ENCODE measurements around the gene DUSP6. TPM values are rescaled to one million over a fixed set of nuclear protein-coding genes. Genes with fewer than 3 reads are reported as not detected.

Gene DUSP6
- total RNA-seq, 5 donors from 2014 or later (not counting 1 experiment from before 2014, with no cell fraction given), result 2.7 to 13.7 (median 3.1) TPM

GRCh38 chr12:89323568-89324218 lies 28.6 kb downstream of the DUSP6 start:
- H3K4me3 ChIP-seq (ENCODE audit: control insufficient read depth in 1 of 2, extremely low read depth in 1 of 2, low read length in 1 of 2), result no peak overlapping the region
- H3K4me1 ChIP-seq (ENCODE audit: control insufficient read depth in 1 of 2, extremely low read depth in 1 of 2, insufficient read depth in 2 of 2, low read length in 2 of 2), result peaks cover 0 to 2% of the 10 kb centered on the region in 2 experiments
- H3K36me3 ChIP-seq (ENCODE audit: control insufficient read depth in 2 of 2, extremely low read depth in 1 of 2, insufficient read depth in 1 of 2, low read length in 1 of 2), result no peaks in the 10 kb centered on the region
- DNase-seq (no peak), ATAC-seq (replicated peaks in 1 of 4) (no peak)
- ChIA-PET POLR2A (interaction anchor here in 1 of 2 donors (0.7 kb wide), 1 partner anchor 180 kb away, joined by 3 read pairs; no protein-coding TSS in a partner anchor), CTCF (interaction anchor here in 1 of 2 donors (0.6 kb wide), 1 partner anchor 425 kb away, joined by 3 read pairs; no protein-coding TSS in a partner anchor)
- Mint-ChIP-seq H3K36me3 (no peaks in the 10 kb centered on the region), H3K4me1 (peaks cover 0 to 2% (median 0%) of the 10 kb centered on the region in 3 donors), H3K27ac (no peak overlapping the region), H3K27me3 (no peaks in the 10 kb centered on the region), H3K9me3 (no peaks in the 10 kb centered on the region), H3K4me3 (no peak overlapping the region)
- H3K27ac ChIP-seq (ENCODE audit: low read length), result no peak overlapping the region
- no peaks in the 10 kb centered on the region for H3K9me3 ChIP-seq
- WGBS (ENCODE audit: insufficient coverage), result 100% methylated on average over 2 of the region's 3 CpGs
- no peaks in the 10 kb centered on the region for H3K27me3 ChIP-seq (replicated peaks in 1 of 2; ENCODE audit: control insufficient read depth in 2 of 2, extremely low read depth in 1 of 2, insufficient read depth in 2 of 2, low read length in 1 of 2)

- H3K27ac ChIP-seq (ENCODE audit: low read length), result no peak overlapping the region
- H3K9me3 Mint-ChIP-seq, result no peaks in the 10 kb centered on the region
- H3K4me3 Mint-ChIP-seq, result no peak overlapping the region
- H3K27me3 Mint-ChIP-seq, result no peaks in the 10 kb centered on the region
- no peak overlapping the region for H3K27ac Mint-ChIP-seq
- ATAC-seq (replicated peaks in 1 of 4) (no peak), DNase-seq (no peak)
- H3K4me1 Mint-ChIP-seq, result peaks cover 0 to 10% (median 0%) of the 10 kb centered on the region in 3 donors
- WGBS (ENCODE audit: insufficient coverage), result no CpG with 5 or more reads among the region's 1 CpG
- H3K36me3 Mint-ChIP-seq, result no peaks in the 10 kb centered on the region
- no peaks in the 10 kb centered on the region for H3K27me3 ChIP-seq (replicated peaks in 1 of 2; ENCODE audit: control insufficient read depth in 2 of 2, extremely low read depth in 1 of 2, insufficient read depth in 2 of 2, low read length in 1 of 2)
- H3K9me3 ChIP-seq, result no peaks in the 10 kb centered on the region
- ChIA-PET CTCF (no interaction called here), POLR2A (no interaction called here)
- H3K4me3 ChIP-seq (ENCODE audit: control insufficient read depth in 1 of 2, extremely low read depth in 1 of 2, low read length in 1 of 2), result no peak overlapping the region
- no peaks in the 10 kb centered on the region for H3K36me3 ChIP-seq (ENCODE audit: control insufficient read depth in 2 of 2, extremely low read depth in 1 of 2, insufficient read depth in 1 of 2, low read length in 1 of 2)
- H3K4me1 ChIP-seq (ENCODE audit: control insufficient read depth in 1 of 2, extremely low read depth in 1 of 2, insufficient read depth in 2 of 2, low read length in 2 of 2), result no peaks in the 10 kb centered on the region
Measured at GRCh38 chr12:89320735-89321134, 31.6 kb downstream of the DUSP6 start.

GRCh38 chr12:89319606-89320005 lies 32.7 kb downstream of the DUSP6 start:
- no peaks in the 10 kb centered on the region for H3K9me3 Mint-ChIP-seq
- H3K36me3 Mint-ChIP-seq, result no peaks in the 10 kb centered on the region
- H3K27me3 Mint-ChIP-seq, result no peaks in the 10 kb centered on the region
- no peak overlapping the region for H3K4me3 Mint-ChIP-seq
- Histone ChIP-seq H3K4me1 (ENCODE audit: control insufficient read depth in 1 of 2, extremely low read depth in 1 of 2, insufficient read depth in 2 of 2, low read length in 2 of 2) (no peaks in the 10 kb centered on the region), H3K36me3 (ENCODE audit: control insufficient read depth in 2 of 2, extremely low read depth in 1 of 2, insufficient read depth in 1 of 2, low read length in 1 of 2) (no peaks in the 10 kb centered on the region), H3K27me3 (replicated peaks in 1 of 2; ENCODE audit: control insufficient read depth in 2 of 2, extremely low read depth in 1 of 2, insufficient read depth in 2 of 2, low read length in 1 of 2) (no peaks in the 10 kb centered on the region), H3K27ac (ENCODE audit: low read length) (no peak overlapping the region), H3K9me3 (no peaks in the 10 kb centered on the region), H3K4me3 (ENCODE audit: control insufficient read depth in 1 of 2, extremely low read depth in 1 of 2, low read length in 1 of 2) (no peak overlapping the region)
- no peak for DNase-seq
- peaks cover 0 to 10% (median 0%) of the 10 kb centered on the region in 3 donors for H3K4me1 Mint-ChIP-seq
- POLR2A ChIA-PET, result no interaction called here
- no CpG with 5 or more reads among the region's 2 CpGs for WGBS (ENCODE audit: insufficient coverage)
- CTCF ChIA-PET, result no interaction called here
- H3K27ac Mint-ChIP-seq, result no peak overlapping the region
- ATAC-seq (replicated peaks in 1 of 4), result no peak

- CTCF ChIA-PET, result no interaction called here
- POLR2A ChIA-PET, result no interaction called here
- H3K9me3 ChIP-seq, result no peaks in the 10 kb centered on the region
Measured at GRCh38 chr12:89319122-89319521, 33.2 kb downstream of the DUSP6 start.

GRCh38 chr12:89316705-89317139 lies 35.6 kb downstream of the DUSP6 start:
- Histone ChIP-seq H3K4me1 (ENCODE audit: control insufficient read depth in 1 of 2, extremely low read depth in 1 of 2, insufficient read depth in 2 of 2, low read length in 2 of 2) (no peaks in the 10 kb centered on the region), H3K27me3 (replicated peaks in 1 of 2; ENCODE audit: control insufficient read depth in 2 of 2, extremely low read depth in 1 of 2, insufficient read depth in 2 of 2, low read length in 1 of 2) (no peaks in the 10 kb centered on the region), H3K27ac (ENCODE audit: low read length) (no peak overlapping the region), H3K36me3 (ENCODE audit: control insufficient read depth in 2 of 2, extremely low read depth in 1 of 2, insufficient read depth in 1 of 2, low read length in 1 of 2) (no peaks in the 10 kb centered on the region), H3K4me3 (ENCODE audit: control insufficient read depth in 1 of 2, extremely low read depth in 1 of 2, low read length in 1 of 2) (no peak overlapping the region), H3K9me3 (no peaks in the 10 kb centered on the region)
- Mint-ChIP-seq H3K4me1 (peaks cover 0 to 10% (median 0%) of the 10 kb centered on the region in 3 donors), H3K36me3 (no peaks in the 10 kb centered on the region), H3K9me3 (no peaks in the 10 kb centered on the region), H3K27ac (no peak overlapping the region), H3K4me3 (no peak overlapping the region), H3K27me3 (no peaks in the 10 kb centered on the region)
- CTCF ChIA-PET, result no interaction called here
- DNase-seq (no peak), ATAC-seq (replicated peaks in 1 of 4) (no peak)
- WGBS (ENCODE audit: insufficient coverage), result 84% methylated on average over 2 of the region's 4 CpGs
- POLR2A ChIA-PET, result no interaction called here

More at GRCh38 chr12:89319122-89319521, 33.2 kb downstream of the DUSP6 start:
- Histone ChIP-seq H3K27ac (ENCODE audit: low read length) (no peak overlapping the region), H3K4me3 (ENCODE audit: control insufficient read depth in 1 of 2, extremely low read depth in 1 of 2, low read length in 1 of 2) (no peak overlapping the region), H3K4me1 (ENCODE audit: control insufficient read depth in 1 of 2, extremely low read depth in 1 of 2, insufficient read depth in 2 of 2, low read length in 2 of 2) (no peaks in the 10 kb centered on the region), H3K27me3 (replicated peaks in 1 of 2; ENCODE audit: control insufficient read depth in 2 of 2, extremely low read depth in 1 of 2, insufficient read depth in 2 of 2, low read length in 1 of 2) (no peaks in the 10 kb centered on the region), H3K36me3 (ENCODE audit: control insufficient read depth in 2 of 2, extremely low read depth in 1 of 2, insufficient read depth in 1 of 2, low read length in 1 of 2) (no peaks in the 10 kb centered on the region)
- Mint-ChIP-seq H3K9me3 (no peaks in the 10 kb centered on the region), H3K36me3 (no peaks in the 10 kb centered on the region), H3K27me3 (no peaks in the 10 kb centered on the region), H3K4me1 (peaks cover 0 to 10% (median 0%) of the 10 kb centered on the region in 3 donors), H3K4me3 (no peak overlapping the region), H3K27ac (no peak overlapping the region)
- DNase-seq, result no peak
- ATAC-seq (replicated peaks in 1 of 4), result no peak
- WGBS (ENCODE audit: insufficient coverage), result 53% methylated on average over 2 of the region's 4 CpGs

GRCh38 chr12:89314060-89314761 lies 38.1 kb downstream of the DUSP6 start:
- H3K4me1 Mint-ChIP-seq, result peaks cover 0 to 14% (median 0%) of the 10 kb centered on the region in 3 donors
- no peaks in the 10 kb centered on the region for H3K36me3 Mint-ChIP-seq
- Histone ChIP-seq H3K27ac (ENCODE audit: low read length) (no peak overlapping the region), H3K36me3 (ENCODE audit: control insufficient read depth in 2 of 2, extremely low read depth in 1 of 2, insufficient read depth in 1 of 2, low read length in 1 of 2) (no peaks in the 10 kb centered on the region), H3K27me3 (replicated peaks in 1 of 2; ENCODE audit: control insufficient read depth in 2 of 2, extremely low read depth in 1 of 2, insufficient read depth in 2 of 2, low read length in 1 of 2) (no peaks in the 10 kb centered on the region), H3K4me1 (ENCODE audit: control insufficient read depth in 1 of 2, extremely low read depth in 1 of 2, insufficient read depth in 2 of 2, low read length in 2 of 2) (no peaks in the 10 kb centered on the region), H3K9me3 (no peaks in the 10 kb centered on the region), H3K4me3 (ENCODE audit: control insufficient read depth in 1 of 2, extremely low read depth in 1 of 2, low read length in 1 of 2) (no peak overlapping the region)
- ChIA-PET POLR2A (interaction anchor here in 1 of 2 donors (0.5 kb wide), 1 partner anchor 888 kb away, joined by 4 read pairs; no protein-coding TSS in a partner anchor), CTCF (no interaction called here)
- 94% methylated on average over 2 of the region's 3 CpGs for WGBS (ENCODE audit: insufficient coverage)
- H3K4me3 Mint-ChIP-seq, result no peak overlapping the region
- ATAC-seq (replicated peaks in 1 of 4) (no peak), DNase-seq (no peak)
- no peak overlapping the region for H3K27ac Mint-ChIP-seq
- no peaks in the 10 kb centered on the region for H3K9me3 Mint-ChIP-seq
- H3K27me3 Mint-ChIP-seq, result no peaks in the 10 kb centered on the region

All from T-cell (primary cell).